SKM-1 (cell line): ENCODE data around the gene OGFR.
A peak's percentile ranks its signal among the peaks of the same experiment; 100 is the strongest.

Experiments used
- DNase-seq: peaks from one replicate; lab custom pipeline; 2025; ENCODE audit not compliant: unreplicated experiment; lab: John Stamatoyannopoulos, UW

OGFR gene

DNA sequence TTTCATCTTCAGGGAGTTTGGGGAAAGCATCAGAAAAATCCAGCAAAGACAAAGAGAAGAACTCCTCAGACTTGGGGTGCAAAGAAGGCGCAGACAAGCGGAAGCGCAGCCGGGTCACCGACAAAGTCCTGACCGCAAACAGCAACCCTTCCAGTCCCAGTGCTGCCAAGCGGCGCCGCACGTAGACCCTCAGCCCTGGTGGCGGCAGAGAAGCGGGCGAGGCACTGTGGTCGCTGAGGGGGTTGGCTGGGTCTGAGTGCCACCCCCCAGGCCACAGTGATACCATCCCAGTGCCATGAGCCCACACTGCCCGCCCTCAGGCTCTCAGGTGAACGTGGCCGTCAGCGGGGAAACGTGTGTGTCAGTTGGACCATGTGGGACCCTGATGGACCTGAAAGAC is 5.2 kb upstream of the OGFR start:
- DNase-seq: no peak

DNA sequence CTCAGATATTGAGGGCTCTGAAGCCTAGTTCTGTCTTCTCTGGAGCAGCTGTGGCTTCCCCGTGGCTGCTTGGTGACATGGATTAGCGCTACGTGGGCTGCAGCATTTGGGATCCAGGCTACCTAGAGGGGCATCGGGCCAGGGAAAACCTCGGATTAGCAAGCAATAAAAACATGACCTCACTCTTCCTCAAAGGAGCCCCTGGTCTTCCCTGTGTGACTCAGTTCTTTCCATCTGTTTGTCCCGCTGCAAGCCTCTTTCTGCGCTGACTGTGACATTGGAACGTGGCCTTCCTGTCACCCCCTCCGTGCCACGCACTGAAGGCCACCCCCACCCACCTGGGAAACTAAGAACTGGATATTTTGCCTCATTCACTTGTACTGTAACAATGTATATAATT is 4.8 kb upstream of the OGFR start:
- DNase-seq: no peak

DNA sequence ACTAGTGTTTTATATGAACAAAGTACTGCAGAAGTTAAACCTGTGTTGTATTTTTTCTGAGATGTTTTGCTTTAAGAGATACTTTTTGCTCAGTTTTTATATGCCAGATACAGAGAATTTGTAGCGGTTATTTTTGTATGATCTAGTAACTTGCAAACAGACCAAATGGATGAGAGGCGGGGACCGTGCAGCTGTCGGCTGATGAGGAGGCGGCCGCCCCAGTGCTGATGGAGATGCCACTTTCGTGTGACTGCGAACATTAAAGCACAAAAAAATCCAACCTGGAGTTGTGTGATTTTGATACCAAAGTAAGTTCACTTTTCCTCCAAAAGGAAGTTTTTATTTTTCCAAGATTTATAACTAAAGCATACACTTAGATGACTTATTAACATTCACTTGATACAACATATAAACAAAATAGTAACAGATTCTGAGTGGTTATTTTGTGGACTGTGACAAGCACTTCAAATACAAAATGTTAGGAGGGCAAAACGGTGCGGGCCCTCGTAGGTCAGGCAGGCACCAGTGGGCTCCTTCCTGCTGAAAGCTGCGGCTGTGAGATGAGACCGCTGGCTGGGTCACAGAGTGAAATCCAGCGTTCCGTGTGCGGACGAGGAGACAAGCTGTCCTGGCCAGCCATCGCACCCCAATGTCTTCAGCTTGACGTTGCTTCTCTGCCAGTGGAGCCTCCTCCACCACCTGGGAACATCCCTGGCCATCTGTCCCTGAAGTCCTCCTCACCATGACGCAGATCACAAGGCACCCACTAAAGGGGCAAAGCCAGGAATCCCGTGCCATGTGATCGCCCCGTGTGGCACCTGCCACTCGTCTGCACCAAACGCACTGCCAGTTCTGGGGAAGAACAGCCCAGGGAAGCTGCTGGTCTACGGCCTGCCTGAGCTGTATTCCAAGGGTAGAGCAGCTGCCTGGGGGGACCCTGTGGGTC is 4.0 kb upstream of the OGFR start:
- no peak for DNase-seq

DNA sequence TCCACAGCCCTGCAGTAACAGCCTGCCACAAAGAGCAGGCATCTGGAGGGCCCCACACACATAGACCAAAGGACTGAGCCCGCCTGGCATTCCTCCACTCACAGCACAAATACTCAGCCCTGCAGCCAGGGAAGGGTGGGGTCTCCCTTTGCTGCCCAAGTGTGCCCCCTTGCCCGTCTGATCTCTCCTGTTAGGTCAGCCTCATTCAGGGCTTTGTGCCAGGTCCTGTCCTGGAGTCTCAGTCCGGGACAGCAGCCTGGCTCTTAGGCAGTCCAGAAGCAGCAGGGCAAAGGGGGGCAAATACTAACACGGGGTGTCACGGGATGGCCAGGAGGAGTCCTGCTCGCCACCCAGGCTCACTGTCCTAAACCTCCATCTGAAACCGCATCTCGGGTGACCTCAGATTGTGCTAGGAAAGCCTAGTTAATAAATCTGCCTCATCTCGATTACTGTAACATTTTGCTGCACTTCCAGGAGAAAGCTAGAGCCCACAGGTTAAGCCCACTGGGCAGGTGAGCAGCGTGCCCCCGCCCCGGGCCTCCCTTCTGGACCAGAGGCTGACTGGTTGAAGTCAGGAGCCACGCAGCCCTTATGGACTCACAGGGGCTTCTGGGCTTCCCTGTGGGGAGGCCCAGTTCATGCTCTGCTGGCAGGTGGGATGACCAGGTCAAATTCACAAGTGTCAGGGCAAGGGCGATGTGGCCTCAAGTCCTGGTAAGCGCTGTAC is 3.2 kb upstream of the OGFR start:
- DNase-seq: no peak

DNA sequence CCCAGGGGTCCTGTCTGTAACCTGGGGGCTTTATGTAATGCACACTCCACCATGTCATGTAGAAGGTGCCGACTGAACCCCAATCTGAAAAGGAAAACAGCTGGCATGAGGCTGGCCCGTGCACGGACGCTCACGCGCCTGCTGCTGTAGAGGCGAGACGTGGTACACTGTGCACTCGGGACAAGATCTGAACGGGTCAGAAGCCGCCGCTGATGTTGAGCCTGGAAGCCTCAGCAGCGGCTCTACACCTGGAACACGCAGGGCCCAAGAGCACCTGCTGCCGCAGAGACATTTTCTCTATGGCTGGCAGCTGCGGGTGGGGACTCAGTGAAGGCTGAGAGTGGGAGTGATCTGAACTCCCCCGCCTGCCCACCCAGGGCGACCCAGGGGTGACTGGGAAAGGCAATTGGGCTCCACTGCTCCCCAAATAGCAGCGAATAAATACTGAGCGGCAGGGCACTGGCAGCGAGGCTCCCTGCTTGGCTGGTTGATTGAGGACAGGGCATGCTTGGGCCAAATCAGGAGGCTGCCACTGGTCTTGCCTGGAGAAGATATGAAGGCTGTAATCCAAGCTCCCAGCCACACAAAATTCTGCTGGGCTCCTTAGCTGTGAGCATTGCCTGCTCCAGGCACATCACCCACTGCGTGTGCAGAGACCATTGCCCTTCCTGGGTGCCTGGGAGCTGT is 2.5 kb upstream of the OGFR start:
- DNase-seq: no peak

DNA sequence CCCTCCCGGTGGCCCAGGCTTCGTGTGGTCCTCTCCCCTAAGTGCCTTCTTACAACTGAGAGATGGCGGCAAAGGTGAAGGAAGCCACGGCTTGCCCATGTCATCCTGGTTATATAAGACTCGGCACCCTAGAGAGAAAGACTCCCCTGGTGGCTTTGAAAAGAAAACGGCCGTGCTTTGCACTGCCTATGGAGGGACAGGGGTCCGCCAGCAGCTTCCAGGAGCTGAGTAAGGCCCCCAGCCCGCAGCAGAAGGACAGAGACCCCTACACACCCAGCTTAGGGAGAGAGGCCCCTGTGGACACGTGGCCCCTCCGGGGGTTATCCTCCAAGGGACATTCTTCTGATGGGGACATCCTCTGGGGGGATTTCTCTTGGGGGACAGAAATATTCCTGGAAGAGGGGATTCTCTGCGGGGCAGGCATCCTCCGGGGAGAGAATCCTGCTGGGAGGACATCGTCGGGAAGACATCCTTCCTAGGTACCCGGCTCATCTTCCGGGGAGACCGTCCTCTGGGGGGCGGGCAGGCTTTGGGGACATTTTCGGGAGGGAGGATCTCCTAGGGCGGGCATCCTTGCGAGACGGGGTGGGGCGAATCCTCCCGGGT is 511 bp upstream of the OGFR start:
- no peak for DNase-seq

DNA sequence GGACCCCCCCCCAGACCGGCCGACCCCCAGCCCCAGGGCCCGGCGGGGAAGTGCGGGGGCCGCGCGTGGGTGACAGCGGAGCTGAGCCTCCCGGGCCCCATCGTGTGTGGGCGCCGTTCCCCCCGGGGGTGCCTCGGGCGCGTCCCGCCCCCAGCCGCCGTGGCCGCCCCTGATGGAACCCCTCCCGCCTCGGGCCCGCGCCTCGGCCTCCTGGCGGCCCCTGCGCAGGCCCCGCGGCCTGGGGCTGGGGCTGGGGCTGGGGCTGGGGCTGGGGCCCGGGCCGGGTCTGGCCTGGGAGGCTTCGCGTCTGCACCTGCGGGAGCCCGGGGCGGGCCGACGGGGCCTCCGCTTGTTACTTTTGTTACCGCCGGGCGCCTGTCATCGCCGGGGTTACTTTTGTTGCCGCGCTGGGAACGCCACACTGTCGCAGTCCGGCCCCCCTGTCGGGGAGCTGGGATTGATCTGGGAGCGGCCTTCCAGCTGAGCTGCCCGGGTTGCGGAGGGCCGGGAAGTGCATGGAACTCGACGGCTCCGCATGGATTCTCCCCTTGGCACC is 598 bp downstream of the OGFR start:
- no peak for DNase-seq

DNA sequence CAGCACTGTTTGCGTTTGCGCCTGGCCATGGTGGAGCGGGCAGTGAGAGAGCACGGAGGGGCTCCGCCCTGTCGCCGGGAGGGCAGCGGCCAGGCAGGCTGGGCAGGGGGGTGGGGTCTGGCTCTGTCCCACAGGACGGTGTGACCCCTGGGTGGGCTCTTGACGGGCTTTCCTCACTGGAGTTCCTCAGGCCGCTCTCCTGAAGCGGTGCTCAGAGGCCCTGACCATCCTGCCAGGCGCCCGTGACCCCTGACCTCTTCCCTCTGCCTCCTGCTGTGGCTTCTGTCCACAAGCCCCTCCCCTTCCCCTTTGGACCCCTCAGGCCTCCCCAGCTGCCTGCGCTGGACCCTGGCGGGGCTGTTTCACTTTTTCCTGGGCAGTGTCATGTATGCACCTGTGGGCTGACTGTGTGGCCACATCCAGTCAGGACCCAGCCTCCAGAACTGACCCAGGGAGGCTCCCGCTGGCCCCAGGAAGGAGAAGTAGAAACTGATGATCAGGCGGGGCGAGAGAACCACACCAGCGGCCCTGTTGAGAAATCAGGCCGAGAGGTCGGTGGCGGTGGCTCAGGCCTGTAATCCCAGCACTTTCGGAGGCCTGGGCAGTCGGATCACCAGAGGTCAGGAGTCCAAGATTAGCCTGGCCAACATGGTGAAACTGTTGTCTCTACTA is 1.2 kb downstream of the OGFR start:
- peak; percentile 57 for DNase-seq

DNA sequence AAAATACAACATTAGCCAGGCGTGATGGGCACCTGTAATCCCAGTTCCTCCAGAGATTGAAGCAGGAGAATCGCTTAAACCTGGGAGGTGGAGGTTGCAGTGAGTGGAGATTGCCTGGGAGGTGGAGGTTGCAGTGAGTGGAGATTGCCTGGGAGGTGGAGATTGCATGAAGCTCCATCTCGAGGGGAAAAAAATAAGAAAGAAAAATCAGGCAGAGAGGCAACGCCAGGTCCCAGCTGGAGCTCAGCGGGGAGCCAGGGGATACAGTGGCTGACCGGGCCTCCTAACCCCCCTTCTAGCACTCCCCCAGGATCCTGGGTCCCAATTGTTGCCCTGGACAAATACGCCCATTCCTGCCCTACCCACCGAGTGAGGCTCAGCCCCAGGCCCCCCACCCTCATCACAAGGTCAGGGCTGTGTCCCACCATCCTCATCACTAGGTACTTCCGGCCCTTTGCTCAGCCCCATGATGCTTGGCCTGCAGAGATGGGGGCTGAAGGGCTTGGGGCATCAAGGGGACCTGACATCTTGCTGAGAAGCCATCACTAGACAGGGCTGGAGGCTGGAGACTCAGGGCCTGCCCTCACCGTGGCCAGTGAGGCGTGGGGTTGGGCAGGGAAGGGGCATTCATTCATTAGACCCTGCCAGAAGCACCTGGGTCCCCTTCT is 1.9 kb downstream of the OGFR start:
- no peak for DNase-seq

DNA sequence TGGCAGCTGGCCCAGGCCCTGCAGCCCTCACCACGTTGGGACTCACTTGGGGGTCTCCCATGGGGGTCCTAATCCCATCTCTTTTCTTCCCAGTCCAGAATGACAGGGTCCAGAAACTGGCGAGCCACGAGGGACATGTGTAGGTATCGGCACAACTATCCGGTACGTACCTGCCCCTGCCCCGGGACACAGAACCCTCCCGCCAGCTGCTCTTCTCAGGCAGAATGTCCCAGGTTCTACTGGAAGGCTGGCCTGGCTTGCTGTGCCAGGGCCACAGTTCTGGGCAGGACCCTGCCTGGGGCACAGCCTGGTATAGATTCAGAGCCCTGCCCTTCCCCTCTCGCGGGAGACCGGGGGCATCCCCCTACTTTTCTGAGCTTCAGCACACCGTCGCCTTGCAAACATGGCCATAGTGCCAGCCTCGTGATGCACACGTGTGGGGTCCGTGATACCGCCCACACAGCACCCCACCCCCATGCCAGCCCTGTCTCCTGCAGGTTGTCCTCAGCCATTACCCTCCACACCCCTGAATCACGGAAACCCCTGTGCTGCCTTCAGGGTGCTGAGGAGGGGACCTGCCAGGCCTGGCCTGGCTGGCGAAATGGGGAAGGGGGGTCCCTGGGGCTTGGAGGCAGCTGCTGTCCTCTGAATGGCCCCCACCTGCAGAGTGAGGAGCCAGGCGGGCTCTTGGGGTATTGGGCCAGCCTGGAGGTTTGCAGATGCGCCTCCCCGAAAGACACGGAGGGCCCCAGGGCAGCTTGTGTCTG is 3.0 kb downstream of the OGFR start:
- DNase-seq: no peak

DNA sequence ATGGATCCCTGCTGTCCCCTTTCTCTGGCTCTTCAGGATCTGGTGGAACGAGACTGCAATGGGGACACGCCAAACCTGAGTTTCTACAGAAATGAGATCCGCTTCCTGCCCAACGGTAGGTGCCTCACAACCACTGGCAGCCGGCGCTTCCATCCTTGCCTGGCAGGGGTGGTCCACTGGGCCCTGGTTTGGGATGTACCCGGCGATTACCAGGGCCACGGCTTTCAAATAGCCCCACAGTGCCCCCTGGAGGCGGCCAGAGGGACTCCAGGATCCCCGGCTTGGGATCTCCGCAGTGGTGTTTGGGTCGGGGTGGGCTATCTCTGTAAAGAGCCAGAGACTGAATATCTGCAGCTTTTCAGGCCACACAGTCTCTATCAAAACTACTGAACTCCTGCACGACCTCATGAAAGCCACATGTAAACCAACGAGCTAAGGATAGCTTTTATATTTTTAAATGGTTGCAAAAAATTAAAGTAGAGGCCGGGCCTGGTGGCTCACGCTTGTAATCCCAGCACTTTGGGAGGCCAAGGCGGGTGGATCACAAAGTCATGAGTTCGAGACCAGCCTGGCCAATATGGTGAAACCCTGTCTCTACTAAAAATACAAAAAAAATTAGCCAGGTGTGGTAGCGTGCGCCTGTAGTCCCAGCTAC is 3.7 kb downstream of the OGFR start:
- peak; percentile 19 for DNase-seq

DNA sequence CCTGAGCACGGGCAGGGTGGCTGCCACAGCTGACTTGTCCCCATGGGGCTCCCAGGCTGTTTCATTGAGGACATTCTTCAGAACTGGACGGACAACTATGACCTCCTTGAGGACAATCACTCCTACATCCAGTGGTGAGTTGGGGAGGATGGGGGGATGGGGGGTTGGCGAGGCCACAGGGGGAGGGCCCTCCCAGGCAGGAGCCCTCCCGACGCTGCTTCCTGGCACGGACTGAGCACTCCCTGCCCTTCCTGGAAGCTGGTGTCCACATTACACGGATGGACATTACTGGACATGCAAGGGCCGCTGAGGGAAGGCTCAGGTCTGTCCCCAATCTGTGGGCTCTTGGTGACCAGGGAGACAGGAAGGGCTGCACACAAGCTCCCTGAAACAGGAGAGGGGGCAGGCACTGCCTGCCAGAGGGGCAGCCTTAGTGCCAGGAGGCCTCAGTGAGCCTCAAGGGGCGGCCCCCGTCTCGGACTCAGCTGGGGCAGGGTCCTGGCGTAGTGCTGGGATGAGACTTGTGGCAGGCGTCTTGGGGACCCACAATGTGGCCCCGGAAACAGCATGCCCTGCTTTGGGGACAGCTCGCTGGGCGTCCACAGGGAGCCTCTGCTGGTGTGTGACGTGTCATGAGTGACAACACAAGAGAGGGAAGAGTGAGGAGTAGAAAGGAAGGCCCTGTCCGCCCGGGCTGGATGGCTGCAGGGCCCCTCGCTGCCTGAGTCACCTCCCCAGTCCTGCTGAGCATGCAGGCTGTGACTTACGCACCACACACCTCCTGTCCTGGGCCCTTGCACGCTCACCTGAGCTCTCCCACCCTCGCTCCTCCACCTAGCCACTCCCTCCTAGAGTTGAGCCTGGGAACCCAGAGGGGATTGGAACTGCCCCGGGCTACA is 5.1 kb downstream of the OGFR start:
- DNase-seq: no peak

DNA sequence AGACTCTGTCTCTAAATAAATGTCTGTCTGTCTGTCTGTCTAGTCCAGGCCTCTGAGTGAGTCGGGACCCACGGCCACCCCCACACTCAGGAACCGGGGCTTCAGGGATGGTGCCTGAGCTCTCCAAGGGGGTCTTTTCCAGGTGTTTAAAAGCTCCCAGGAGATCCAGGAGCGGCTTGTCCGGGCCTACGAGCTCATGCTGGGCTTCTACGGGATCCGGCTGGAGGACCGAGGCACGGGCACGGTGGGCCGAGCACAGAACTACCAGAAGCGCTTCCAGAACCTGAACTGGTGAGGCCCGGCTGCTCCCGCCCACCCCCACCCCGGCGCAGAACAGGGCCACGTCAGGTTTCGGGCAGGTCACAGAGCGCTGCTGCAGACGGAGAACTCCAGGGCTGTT is 6.7 kb downstream of the OGFR start:
- no peak for DNase-seq

DNA sequence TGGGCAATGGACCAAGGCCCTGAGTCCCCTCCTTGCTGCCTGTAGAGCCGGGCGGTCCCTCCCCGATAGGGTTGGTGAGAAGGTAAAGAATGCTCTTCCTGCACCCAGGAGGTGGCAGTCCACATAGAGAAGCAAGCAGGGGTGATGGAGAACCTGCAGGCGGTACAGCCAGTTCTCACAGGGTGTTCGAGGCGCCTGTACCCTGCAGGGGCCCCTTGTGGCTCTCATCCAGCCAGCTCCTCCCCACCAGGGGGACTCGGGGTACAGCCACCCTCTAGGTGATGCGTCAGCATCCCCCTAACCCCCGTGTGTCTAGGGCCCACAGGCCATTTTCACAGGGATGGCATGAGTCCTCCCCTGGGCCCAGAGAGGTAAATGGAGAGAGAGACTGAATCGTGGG is 7.1 kb downstream of the OGFR start:
- no peak for DNase-seq

DNA sequence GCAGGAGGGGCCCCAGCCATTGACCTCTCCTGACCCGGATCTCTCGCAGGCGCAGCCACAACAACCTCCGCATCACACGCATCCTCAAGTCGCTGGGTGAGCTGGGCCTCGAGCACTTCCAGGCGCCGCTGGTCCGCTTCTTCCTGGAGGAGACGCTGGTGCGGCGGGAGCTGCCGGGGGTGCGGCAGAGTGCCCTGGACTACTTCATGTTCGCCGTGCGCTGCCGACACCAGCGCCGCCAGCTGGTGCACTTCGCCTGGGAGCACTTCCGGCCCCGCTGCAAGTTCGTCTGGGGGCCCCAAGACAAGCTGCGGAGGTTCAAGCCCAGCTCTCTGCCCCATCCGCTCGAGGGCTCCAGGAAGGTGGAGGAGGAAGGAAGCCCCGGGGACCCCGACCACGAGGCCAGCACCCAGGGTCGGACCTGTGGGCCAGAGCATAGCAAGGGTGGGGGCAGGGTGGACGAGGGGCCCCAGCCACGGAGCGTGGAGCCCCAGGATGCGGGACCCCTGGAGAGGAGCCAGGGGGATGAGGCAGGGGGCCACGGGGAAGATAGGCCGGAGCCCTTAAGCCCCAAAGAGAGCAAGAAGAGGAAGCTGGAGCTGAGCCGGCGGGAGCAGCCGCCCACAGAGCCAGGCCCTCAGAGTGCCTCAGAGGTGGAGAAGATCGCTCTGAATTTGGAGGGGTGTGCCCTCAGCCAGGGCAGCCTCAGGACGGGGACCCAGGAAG is 7.7 kb downstream of the OGFR start:
- DNase-seq: no peak

DNA sequence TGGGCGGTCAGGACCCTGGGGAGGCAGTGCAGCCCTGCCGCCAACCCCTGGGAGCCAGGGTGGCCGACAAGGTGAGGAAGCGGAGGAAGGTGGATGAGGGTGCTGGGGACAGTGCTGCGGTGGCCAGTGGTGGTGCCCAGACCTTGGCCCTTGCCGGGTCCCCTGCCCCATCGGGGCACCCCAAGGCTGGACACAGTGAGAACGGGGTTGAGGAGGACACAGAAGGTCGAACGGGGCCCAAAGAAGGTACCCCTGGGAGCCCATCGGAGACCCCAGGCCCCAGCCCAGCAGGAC is 8.2 kb downstream of the OGFR start:
- DNase-seq: no peak

DNA sequence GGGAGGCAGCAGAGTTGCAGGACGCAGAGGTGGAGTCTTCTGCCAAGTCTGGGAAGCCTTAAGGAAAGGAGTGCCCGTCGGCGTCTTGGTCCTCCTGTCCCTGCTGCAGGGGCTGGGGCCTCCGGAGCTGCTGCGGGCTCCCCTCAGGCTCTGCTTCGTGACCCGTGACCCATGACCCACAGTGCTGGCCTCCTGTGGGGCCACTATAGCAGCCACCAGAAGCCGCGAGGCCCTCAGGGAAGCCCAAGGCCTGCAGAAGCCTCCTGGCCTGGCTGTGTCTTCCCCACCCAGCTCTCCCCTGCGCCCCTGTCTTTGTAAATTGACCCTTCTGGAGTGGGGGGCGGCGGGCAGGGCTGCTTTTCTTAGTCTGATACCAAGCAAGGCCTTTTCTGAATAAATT is 9.0 kb downstream of the OGFR start:
- DNase-seq: no peak
